ENCODE results near the gene PKNOX1. TPM values are rescaled to one million over a fixed set of nuclear protein-coding genes. Genes with fewer than 3 reads are reported as not detected.

Gene PKNOX1
- total and polyA plus RNA-seq, 4 experiments from 2014 or later, result 17.8 to 25.0 (median 23.1) TPM

GRCh38 chr21:42970946-42971653 lies 3.3 kb upstream of the PKNOX1 start:
- ChIA-PET POLR2A (ENCODE audit: partially characterized antibody) (no interaction called here), CTCF (ENCODE audit: partially characterized antibody) (no interaction called here)
- Histone ChIP-seq H3K27me3 (ENCODE audit: insufficient read depth, low read length) (no peaks in the 10 kb centered on the region), H3K4me1 (ENCODE audit: insufficient read depth, low read length) (peaks cover 20% of the 10 kb centered on the region), H3K36me3 (ENCODE audit: insufficient read depth, low read length) (no peaks in the 10 kb centered on the region), H3K9me3 (ENCODE audit: control insufficient read depth in 1 of 2, low read length in 2 of 2) (no peaks in the 10 kb centered on the region), H3K27ac (ENCODE audit: low read depth, low read length) (no peak overlapping the region), H3K4me3 (ENCODE audit: low read length in 2 of 2) (no peak overlapping the region)
- intact Hi-C loops (cut with micrococcal nuclease), result loop anchor here (5.0 kb wide), 1 partner anchor 1366 kb away; the partner anchor contains the start of gene CFAP410
- Mint-ChIP-seq H3K9me3 (no peaks in the 10 kb centered on the region), H3K36me3 (peaks cover 0 to 8% of the 10 kb centered on the region in 2 donors), H3K4me3 (no peak overlapping the region), H3K27ac (peak overlapping the region in 2 of 7 donors; percentile 48 to 52), H3K27me3 (no peaks in the 10 kb centered on the region), H3K4me1 (peaks cover 3 to 22% (median 11%) of the 10 kb centered on the region in 4 donors)
- DNase-seq, result no peak

GRCh38 chr21:42971897-42972275 lies 2.5 kb upstream of the PKNOX1 start:
- no peak overlapping the region for H3K4me3 ChIP-seq (ENCODE audit: low read length in 2 of 2)
- peak overlapping the region in 1 of 8 donors; percentile 20 for H3K4me3 Mint-ChIP-seq
- peaks cover 25% of the 10 kb centered on the region for H3K4me1 ChIP-seq (ENCODE audit: insufficient read depth, low read length)
- CTCF ChIA-PET (ENCODE audit: partially characterized antibody), result no interaction called here
- no peak overlapping the region for H3K27ac ChIP-seq (ENCODE audit: low read depth, low read length)
- POLR2A ChIA-PET (ENCODE audit: partially characterized antibody), result no interaction called here
- no peaks in the 10 kb centered on the region for H3K27me3 Mint-ChIP-seq
- H3K9me3 ChIP-seq (ENCODE audit: control insufficient read depth in 1 of 2, low read length in 2 of 2), result no peaks in the 10 kb centered on the region
- H3K36me3 Mint-ChIP-seq, result peaks cover 0 to 8% of the 10 kb centered on the region in 2 donors
- no peak for DNase-seq
- H3K36me3 ChIP-seq (ENCODE audit: insufficient read depth, low read length), result no peaks in the 10 kb centered on the region
- no peak overlapping the region for H3K27ac Mint-ChIP-seq
- intact Hi-C loops (cut with micrococcal nuclease), result loop anchor here (5.0 kb wide), 1 partner anchor 1365 kb away; the partner anchor contains the start of gene CFAP410
- no peaks in the 10 kb centered on the region for H3K27me3 ChIP-seq (ENCODE audit: insufficient read depth, low read length)
- peaks cover 11 to 30% (median 18%) of the 10 kb centered on the region in 4 donors for H3K4me1 Mint-ChIP-seq
- no peaks in the 10 kb centered on the region for H3K9me3 Mint-ChIP-seq

- H3K9me3 ChIP-seq (ENCODE audit: control insufficient read depth in 1 of 2, low read length in 2 of 2), result no peaks in the 10 kb centered on the region
- ChIA-PET POLR2A (ENCODE audit: partially characterized antibody) (interaction anchor here (0.7 to 2.7 kb wide), 10 partner anchors 17 to 1684 kb away, joined by 3 to 35 read pairs (median 4); partner anchors contain the start of genes CFAP410, KRTAP12-3, NDUFV3 and RRP1), CTCF (ENCODE audit: partially characterized antibody) (no interaction called here)
- H3K36me3 Mint-ChIP-seq, result peaks cover 0 to 9% of the 10 kb centered on the region in 2 donors
- DNase-seq, result no peak
- intact Hi-C loops (cut with micrococcal nuclease), result loop anchor here (5.0 kb wide), 1 partner anchor 1364 kb away; the partner anchor contains the start of gene CFAP410
- H3K4me1 ChIP-seq (ENCODE audit: insufficient read depth, low read length), result peaks cover 25% of the 10 kb centered on the region
- H3K27me3 ChIP-seq (ENCODE audit: insufficient read depth, low read length), result no peaks in the 10 kb centered on the region
- peak overlapping the region; percentile 88 to 93 (median 91) for H3K27ac Mint-ChIP-seq
- H3K27ac ChIP-seq (ENCODE audit: low read depth, low read length), result peak overlapping the region; percentile 91
- H3K4me3 ChIP-seq (ENCODE audit: low read length in 2 of 2), result peak overlapping the region; percentile 51 to 94
- H3K27me3 Mint-ChIP-seq, result no peaks in the 10 kb centered on the region
- peak overlapping the region; percentile 69 to 92 (median 81) for H3K4me3 Mint-ChIP-seq
- H3K9me3 Mint-ChIP-seq, result no peaks in the 10 kb centered on the region
- no peaks in the 10 kb centered on the region for H3K36me3 ChIP-seq (ENCODE audit: insufficient read depth, low read length)
- H3K4me1 Mint-ChIP-seq, result peaks cover 14 to 42% (median 26%) of the 10 kb centered on the region in 4 donors
Measured at GRCh38 chr21:42973309-42973990, 912 bp upstream of the PKNOX1 start.

- Mint-ChIP-seq H3K4me3 (peak overlapping the region; percentile 84 to 91 (median 90)), H3K9me3 (no peaks in the 10 kb centered on the region), H3K27ac (peak overlapping the region; percentile 91 to 98 (median 93)), H3K4me1 (peaks cover 18 to 42% (median 33%) of the 10 kb centered on the region in 4 donors), H3K36me3 (peaks cover 4 to 18% of the 10 kb centered on the region in 2 donors), H3K27me3 (no peaks in the 10 kb centered on the region)
- peak overlapping the region; percentile 54 to 70 for H3K4me3 ChIP-seq (ENCODE audit: low read length in 2 of 2)
- H3K27ac ChIP-seq (ENCODE audit: low read depth, low read length), result peak overlapping the region; percentile 70
- ChIA-PET CTCF (ENCODE audit: partially characterized antibody) (no interaction called here), POLR2A (ENCODE audit: partially characterized antibody) (interaction anchor here (1.3 to 2.7 kb wide), 3 partner anchors 15 to 814 kb away, joined by 4 to 35 read pairs (median 6); partner anchors contain the start of genes NDUFV3 and RRP1)
- peak in 3 of 5 donors; percentile 34 to 80 (median 40) for DNase-seq
- peaks cover 25% of the 10 kb centered on the region for H3K4me1 ChIP-seq (ENCODE audit: insufficient read depth, low read length)
- H3K9me3 ChIP-seq (ENCODE audit: control insufficient read depth in 1 of 2, low read length in 2 of 2), result no peaks in the 10 kb centered on the region
- H3K27me3 ChIP-seq (ENCODE audit: insufficient read depth, low read length), result no peaks in the 10 kb centered on the region
- intact Hi-C loops (cut with micrococcal nuclease), result loop anchor here (1.0 to 5.0 kb wide), 5 partner anchors 82 to 1362 kb away; partner anchors contain the start of genes CFAP410, NDUFV3, RSPH1 and WDR4
- no peaks in the 10 kb centered on the region for H3K36me3 ChIP-seq (ENCODE audit: insufficient read depth, low read length)
Measured at GRCh38 chr21:42974832-42975820, 764 bp downstream of the PKNOX1 start.

DNA sequence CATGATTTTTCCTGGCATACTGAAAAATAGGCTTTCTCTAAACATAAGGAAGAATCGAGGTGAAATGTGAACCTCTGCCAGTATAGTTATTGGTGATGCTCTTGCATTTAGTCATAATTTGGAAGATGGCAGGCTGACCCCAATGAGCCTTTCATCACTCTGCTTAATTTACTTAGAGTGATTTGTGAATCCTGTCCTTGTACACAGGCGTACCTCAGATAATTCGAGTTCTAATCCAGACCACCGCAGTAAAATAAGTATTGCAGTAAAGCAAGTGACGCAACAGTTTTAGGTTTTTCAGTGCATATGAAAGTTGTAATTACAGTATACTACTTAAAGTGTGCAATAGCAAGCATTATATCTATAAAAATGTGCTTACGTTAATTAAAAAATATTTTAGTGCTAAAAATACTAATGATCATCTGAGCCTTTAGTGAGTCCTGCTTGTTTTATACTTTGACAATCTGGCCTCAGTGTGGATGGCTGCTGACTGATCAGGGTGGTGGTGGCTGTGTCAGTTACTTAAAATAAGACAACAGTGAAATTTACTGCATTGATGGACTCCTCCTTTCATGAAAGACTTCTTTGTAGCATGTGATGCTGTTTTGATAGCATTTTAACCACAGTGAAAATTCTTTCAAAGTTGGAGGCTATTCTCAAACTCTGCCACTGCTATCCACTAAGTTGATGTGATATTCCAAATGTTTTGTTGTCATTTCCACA lies 1.7 kb downstream of the PKNOX1 start:
- peak overlapping the region; percentile 84 to 91 (median 90) for H3K4me3 Mint-ChIP-seq
- intact Hi-C loops (cut with micrococcal nuclease), result loop anchor here (2.0 kb wide), 1 partner anchor 913 kb away; no protein-coding TSS in a partner anchor
- H3K27ac Mint-ChIP-seq, result peak overlapping the region; percentile 90 to 98 (median 93)
- H3K27me3 Mint-ChIP-seq, result no peaks in the 10 kb centered on the region
- peaks cover 21 to 51% (median 38%) of the 10 kb centered on the region in 4 donors for H3K4me1 Mint-ChIP-seq
- H3K27ac ChIP-seq (ENCODE audit: low read depth, low read length), result peak overlapping the region; percentile 70
- POLR2A ChIA-PET (ENCODE audit: partially characterized antibody), result no interaction called here
- no peaks in the 10 kb centered on the region for H3K9me3 Mint-ChIP-seq
- peaks cover 4 to 18% of the 10 kb centered on the region in 2 donors for H3K36me3 Mint-ChIP-seq
- peaks cover 31% of the 10 kb centered on the region for H3K4me1 ChIP-seq (ENCODE audit: insufficient read depth, low read length)
- no peaks in the 10 kb centered on the region for H3K36me3 ChIP-seq (ENCODE audit: insufficient read depth, low read length)
- DNase-seq, result no peak
- no peaks in the 10 kb centered on the region for H3K27me3 ChIP-seq (ENCODE audit: insufficient read depth, low read length)
- CTCF ChIA-PET (ENCODE audit: partially characterized antibody), result no interaction called here
- H3K4me3 ChIP-seq (ENCODE audit: low read length in 2 of 2), result peak overlapping the region; percentile 54 to 70
- H3K9me3 ChIP-seq (ENCODE audit: control insufficient read depth in 1 of 2, low read length in 2 of 2), result no peaks in the 10 kb centered on the region

Measured in CD4-positive, alpha-beta memory T cell (primary cell).